GM23338 (cell line): ENCODE results near the gene NTN1. TPM values are rescaled to one million over a fixed set of nuclear protein-coding genes. Genes with fewer than 3 reads are reported as not detected.

Experiments used
- ATAC-seq: fragments of 200-7000 bp; cut with Tn5 transposase; 3 replicates; pipeline ENCODE4 v1.9.1; 2020
- DNase-seq: peaks from one replicate; pipeline ENCODE4 v3.0.0-alpha.2; 2015; ENCODE audit warnings: low spot score
- H2AFZ ChIP-seq: fragments of 200-600 bp; sonication (generic); 2 replicates; pipeline ENCODE4 v1.8.0; 2016; ENCODE audit warnings: antibody characterized with exemption, mild to moderate bottlenecking, moderate library complexity
- H3F3A ChIP-seq: fragments of 200-600 bp; sonication (generic); replicated peaks from 2 replicates; pipeline ENCODE4 v1.8.0; 2017; ENCODE audit warnings: antibody characterized with exemption, mixed run types, low read depth
- H3K27ac ChIP-seq: fragments of 200-600 bp; sonication (generic); 2 replicates; pipeline ENCODE4 v1.6.1; 2016; ENCODE audit warnings: low read depth
- H3K27me3 ChIP-seq: fragments of 200-600 bp; sonication (generic); 2 replicates; pipeline ENCODE4 v1.8.0; 2016; ENCODE audit warnings: mild to moderate bottlenecking, mixed run types, moderate library complexity; ENCODE audit not compliant: insufficient read depth
- H3K36me3 ChIP-seq: fragments of 200-600 bp; sonication (generic); 2 replicates; pipeline ENCODE4 v1.8.0; 2016; ENCODE audit warnings: mild to moderate bottlenecking; ENCODE audit not compliant: insufficient read depth
- H3K4me1 ChIP-seq: fragments of 200-600 bp; sonication (generic); 2 replicates; pipeline ENCODE4 v1.8.0; 2016; ENCODE audit warnings: mild to moderate bottlenecking, moderate library complexity; ENCODE audit not compliant: insufficient read depth
- H3K4me2 ChIP-seq: fragments of 200-600 bp; sonication (generic); 2 replicates; pipeline ENCODE4 v1.7.1; 2017; ENCODE audit warnings: mixed run types
- H3K4me3 ChIP-seq: fragments of 200-600 bp; sonication (generic); 2 replicates; pipeline ENCODE4 v1.6.1; 2016; ENCODE audit warnings: mixed run types
- H3K79me2 ChIP-seq: fragments of 200-600 bp; sonication (generic); replicated peaks from 2 replicates; pipeline ENCODE4 v1.8.0; 2017; ENCODE audit warnings: mild to moderate bottlenecking; ENCODE audit not compliant: insufficient read depth
- H3K9me2 ChIP-seq: fragments of 200-600 bp; sonication (generic); 2 replicates; pipeline ENCODE4 v1.8.0; 2017; ENCODE audit not compliant: insufficient read depth
- H4K20me1 ChIP-seq: fragments of 200-600 bp; sonication (generic); replicated peaks from 2 replicates; pipeline ENCODE4 v1.8.0; 2017; ENCODE audit warnings: mild to moderate bottlenecking; ENCODE audit not compliant: insufficient read depth
- H3K27ac Mint-ChIP-seq: 2 replicates; pipeline ENCODE4 v1.8.0; 2020; ENCODE audit warnings: inconsistent platforms, mild to moderate bottlenecking, moderate library complexity, mixed read lengths
- H3K27me3 Mint-ChIP-seq: 3 replicates; pipeline ENCODE4 v1.8.0; 2022; ENCODE audit warnings: low read depth, mild to moderate bottlenecking, moderate library complexity, mixed read lengths, inconsistent platforms; ENCODE audit not compliant: insufficient read depth, poor library complexity
- H3K36me3 Mint-ChIP-seq: 3 replicates; pipeline ENCODE4 v1.8.0; 2021; ENCODE audit warnings: low read depth, mild to moderate bottlenecking, inconsistent platforms, moderate library complexity, mixed read lengths
- H3K4me1 Mint-ChIP-seq: 3 replicates; pipeline ENCODE4 v1.8.0; 2020; ENCODE audit warnings: mild to moderate bottlenecking, inconsistent platforms, mixed read lengths
- H3K4me3 Mint-ChIP-seq: 3 replicates; pipeline ENCODE4 v1.8.0; 2021; ENCODE audit warnings: moderate library complexity, mild to moderate bottlenecking, inconsistent platforms, mixed read lengths
- H3K9me3 Mint-ChIP-seq: 3 replicates; pipeline ENCODE4 v1.8.0; 2020; ENCODE audit warnings: moderate library complexity, mild to moderate bottlenecking, inconsistent platforms, mixed read lengths
- CREB1 ChIP-seq: fragments of 250-450 bp; sonication (Bioruptor Pico); IDR thresholded peaks from 2 replicates; pipeline ENCODE4 v1.5.0; 2020; ENCODE audit warnings: low read depth, mild to moderate bottlenecking, moderate library complexity
- CTCF ChIP-seq, 2 experiments: fragments of 200-600 bp in 1 of 2; sonication (generic) in 1 of 2; conservative IDR thresholded peaks; 2 replicates each; pipeline versions ENCODE4 v1.5.1 to v1.6.1; 2016 to 2017; ENCODE audit warnings: antibody characterized with exemption in 2 of 2, low read depth in 2 of 2, mild to moderate bottlenecking in 2 of 2, moderate library complexity in 1 of 2
- ETS1 ChIP-seq: IDR thresholded peaks from 2 replicates; pipeline ENCODE4 v1.6.1; 2016; ENCODE audit warnings: antibody characterized with exemption
- EZH2 ChIP-seq: fragments of 200-600 bp; sonication (generic); IDR thresholded peaks from one replicate; pipeline ENCODE4 v1.8.0; 2017; ENCODE audit warnings: antibody characterized with exemption, mild to moderate bottlenecking, low read depth; ENCODE audit not compliant: unreplicated experiment
- EZH2phosphoT487 ChIP-seq: fragments of 200-600 bp; sonication (generic); IDR thresholded peaks from one replicate; pipeline ENCODE4 v1.8.1; 2018; ENCODE audit warnings: antibody characterized with exemption; ENCODE audit not compliant: unreplicated experiment
- JUNB ChIP-seq: IDR thresholded peaks from one replicate; pipeline ENCODE4 v1.6.1; 2016; ENCODE audit warnings: antibody characterized with exemption; ENCODE audit not compliant: unreplicated experiment
- NANOG ChIP-seq: IDR thresholded peaks from 2 replicates; pipeline ENCODE4 v1.6.1; 2016; ENCODE audit warnings: antibody characterized with exemption, borderline replicate concordance
- POLR2AphosphoS5 ChIP-seq: IDR thresholded peaks from 2 replicates; pipeline ENCODE4 v1.6.1; 2016; ENCODE audit warnings: antibody characterized with exemption, low read depth
- STAT1 ChIP-seq: IDR thresholded peaks from one replicate; pipeline ENCODE4 v1.6.1; 2016; ENCODE audit warnings: antibody characterized with exemption; ENCODE audit not compliant: unreplicated experiment
- ZNF462 ChIP-seq: fragments of 250-450 bp; sonication (Bioruptor Pico); IDR thresholded peaks from 2 replicates; pipeline ENCODE4 v1.5.0; 2020; ENCODE audit warnings: mild to moderate bottlenecking, moderate library complexity
- polyA plus RNA-seq: library from polyadenylated mRNA; unstranded; fragments of >200 nt; fragmentation: Nextera tagmentation; extraction: Ambion mirVana; gene quantifications from 2 replicates; pipeline ENCODE4 v1.2.1, GENCODE V29; 2016
- total RNA-seq: library from RNA; depleted of rRNA; stranded (reverse); fragments of >200 nt; shearing (Covaris generic); gene quantifications from 2 replicates; pipeline ENCODE4 v1.2.3, GENCODE V29; 2014

NTN1 gene
- total and polyA plus RNA-seq, 2 experiments from 2014 or later = 0.57 to 2.6 TPM

GRCh38 chr17:9185688-9186284 is 164.5 kb downstream of the NTN1 start (continued):
- no peak for TF ChIP-seq ZNF462 (CRISPR knock-in tag)

- Mint-ChIP-seq H3K9me3 (no peaks in the 10 kb centered on the region), H3K27ac (no peak overlapping the region), H3K27me3 (peaks cover 1% of the 10 kb centered on the region), H3K4me3 (no peak overlapping the region), H3K36me3 (no peaks in the 10 kb centered on the region), H3K4me1 (no peaks in the 10 kb centered on the region; the same call in 2 of the 3 replicates)
- Histone ChIP-seq H3K36me3 (no peaks in the 10 kb centered on the region), H3K4me3 (no peak overlapping the region), H3K79me2 (no peaks in the 10 kb centered on the region), H3F3A (no peaks in the 10 kb centered on the region), H3K4me2 (no peak overlapping the region), H2AFZ (no peak overlapping the region), H3K4me1 (no peaks in the 10 kb centered on the region), H3K9me2 (no peaks in the 10 kb centered on the region), H4K20me1 (no peaks in the 10 kb centered on the region), H3K27me3 (no peaks in the 10 kb centered on the region), H3K27ac (no peak overlapping the region)
- DNase-seq (no peak), ATAC-seq (no peak)
- TF ChIP-seq NANOG (no peak), EZH2phosphoT487 (no peak), CREB1 (CRISPR knock-in tag) (no peak), CTCF (conservative IDR thresholded peaks at IDR 0.05; ENCODE audit: low read depth in 2 of 2) (no peak), JUNB (no peak), STAT1 (no peak), EZH2 (no peak), POLR2AphosphoS5 (no peak), ETS1 (no peak)
These were observed 166.5 kb downstream of the NTN1 start for GRCh38 chr17:9187828-9188227.
